DMS153 (cell line): ENCODE data around the gene TMEM209.
"Not testable (repeated sequence)": the region's sequence is repeated elsewhere in the genome, so short reads cannot be mapped to it uniquely, and the experiment has no call there.

Experiments used
- DNase-seq: peaks from one replicate; lab custom pipeline; 2025; lab: John Stamatoyannopoulos, UW

Gene TMEM209

DNA sequence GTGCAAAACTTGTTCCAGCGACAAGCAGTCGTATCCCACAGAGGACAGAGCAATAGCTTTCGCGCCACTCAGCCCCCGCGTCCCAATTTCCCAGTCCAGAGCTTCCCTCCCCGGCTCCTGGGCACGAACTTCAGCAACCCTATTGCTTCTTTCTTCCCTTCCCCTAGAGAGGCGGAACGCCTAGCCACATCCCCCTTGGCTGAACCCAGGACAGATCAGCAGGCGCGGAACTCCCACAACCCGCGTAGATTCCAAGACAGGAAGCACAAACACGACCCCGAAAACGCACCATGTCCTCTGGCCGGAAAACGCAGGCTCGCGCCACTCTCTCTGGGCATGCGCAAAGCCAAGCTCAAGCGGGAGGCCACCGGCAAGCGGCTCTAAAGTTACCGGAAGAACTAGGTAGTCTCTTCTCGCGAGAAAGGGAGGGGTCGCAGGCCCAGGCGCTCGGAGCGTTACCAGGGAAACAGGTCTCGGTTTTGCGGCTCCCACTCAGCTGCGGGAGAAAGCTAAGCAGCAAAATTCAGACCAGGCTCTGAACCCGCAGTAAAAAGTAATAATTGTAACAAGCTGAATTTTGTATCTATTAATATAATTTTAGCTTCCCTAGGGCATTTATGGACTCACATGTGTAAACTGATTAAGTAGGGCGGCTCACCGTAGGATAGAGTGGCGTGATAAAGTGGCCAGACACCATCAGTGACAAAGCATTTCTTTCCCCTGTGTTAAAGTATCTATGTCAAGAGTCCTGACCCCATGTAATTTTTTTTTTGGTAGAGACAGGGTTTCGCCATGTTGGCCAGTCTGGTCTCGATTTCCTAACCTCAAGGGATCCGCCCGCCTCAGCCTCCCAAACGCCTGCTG is at the start of gene TMEM209:
Gene TMEM209, minus strand, starts transcription at position 323 of the 864 bp plus-strand sequence. Its CDS starts 31 bp downstream, at position 292.
- peak; percentile 96 for DNase-seq

DNA sequence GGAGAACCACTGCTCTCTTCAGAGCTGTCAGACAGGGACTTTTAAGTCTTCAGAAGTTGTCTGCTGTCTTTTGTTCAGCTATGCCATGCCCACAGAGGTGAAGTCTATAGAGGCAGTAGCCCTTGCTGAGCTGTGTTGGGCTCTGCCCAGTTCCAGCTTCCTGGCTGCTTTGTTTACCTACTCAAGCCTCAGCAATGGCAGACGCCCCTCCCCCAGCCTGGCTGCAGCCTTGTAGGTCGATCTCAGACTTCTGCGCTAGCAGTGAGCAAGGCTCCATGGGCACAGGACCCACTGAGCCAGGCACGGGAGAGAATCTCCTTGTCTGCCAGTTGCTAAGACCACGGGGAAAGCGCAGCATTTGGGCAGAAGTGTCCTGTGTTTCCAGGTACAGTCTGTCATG is 49.3 kb upstream of the TMEM209 start:
- DNase-seq: peak; percentile 39

DNA sequence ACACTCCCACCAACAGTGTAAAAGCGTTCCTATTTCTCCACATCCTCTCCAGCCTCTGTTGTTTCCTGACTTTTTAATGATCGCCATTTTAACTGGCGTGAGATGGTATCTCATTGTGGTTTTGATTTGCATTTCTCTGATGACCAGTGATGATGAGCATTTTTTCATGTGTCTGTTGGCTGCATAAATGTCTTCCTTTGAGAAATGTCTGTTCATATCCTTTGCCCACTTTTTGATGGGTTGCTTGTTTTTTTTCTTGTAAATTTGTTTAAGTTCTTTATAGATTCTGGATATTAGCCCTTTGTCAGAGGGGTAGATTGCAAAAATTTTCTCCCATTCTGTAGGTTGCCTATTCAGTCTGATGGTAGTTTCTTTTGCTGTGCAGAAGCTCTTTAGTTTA is 44.4 kb upstream of the TMEM209 start:
- DNase-seq: not testable (repeated sequence)

DNA sequence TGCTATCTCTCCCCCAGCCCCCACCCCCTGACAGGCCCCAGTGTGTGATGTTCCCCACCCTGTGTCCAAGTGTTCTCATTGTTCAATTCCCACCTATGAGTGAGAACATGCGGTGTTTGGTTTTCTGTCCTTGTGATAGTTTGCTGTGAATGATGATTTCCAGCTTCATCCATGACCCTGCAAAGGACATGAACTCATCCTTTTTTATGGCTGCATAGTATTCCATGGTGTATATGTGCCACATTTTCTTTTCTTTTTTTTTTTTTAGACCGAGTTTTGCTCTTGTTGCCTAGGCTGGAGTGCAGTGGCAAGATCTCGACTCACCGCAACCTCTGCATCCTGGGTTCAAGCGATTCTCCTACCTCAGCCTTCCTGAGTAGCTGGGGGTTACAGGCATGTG is 43.6 kb upstream of the TMEM209 start:
- not testable (repeated sequence) for DNase-seq

DNA sequence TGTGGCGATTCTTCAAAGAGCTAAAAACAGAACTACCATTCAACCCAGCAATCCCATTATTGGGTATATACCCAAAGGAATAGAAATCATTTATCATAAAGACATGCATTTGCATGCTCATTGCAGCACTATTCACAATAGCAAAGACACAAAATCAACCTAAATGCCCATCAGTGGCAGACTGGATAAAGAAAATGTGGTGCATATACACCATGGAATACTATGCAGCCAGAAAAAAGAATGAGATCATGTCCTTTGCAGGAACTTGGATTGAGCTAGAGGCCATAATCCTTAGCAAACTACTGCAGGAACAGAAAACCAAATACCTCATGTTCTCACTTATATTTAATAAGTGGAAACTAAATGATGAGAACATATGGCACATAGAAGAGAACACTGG is 41.3 kb upstream of the TMEM209 start:
- DNase-seq: not testable (repeated sequence)

GRCh38 chr7:130243486-130243885 is 38.3 kb upstream of the TMEM209 start:
- DNase-seq: not testable (repeated sequence)

GRCh38 chr7:130242198-130243014 is 37.2 kb upstream of the TMEM209 start:
- DNase-seq: peak; percentile 31

DNA sequence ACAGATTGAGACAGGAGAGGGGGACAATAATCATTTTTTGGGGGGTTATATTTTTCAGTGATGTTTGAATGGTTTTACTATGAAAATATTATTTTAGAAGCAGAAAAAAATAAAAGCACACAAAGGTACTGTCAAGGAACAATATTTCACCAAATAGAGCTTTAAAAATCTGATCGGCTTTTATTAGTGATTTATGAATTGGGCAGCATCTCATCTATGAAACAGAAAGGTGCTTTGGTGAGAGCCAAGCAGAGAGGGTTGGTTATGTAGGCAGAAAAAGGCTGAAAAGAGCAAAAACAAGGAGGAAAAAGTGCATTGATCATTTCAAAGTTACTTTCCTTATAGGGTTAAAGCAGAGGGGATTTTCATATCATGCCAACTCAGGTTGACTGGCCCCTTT is 35.0 kb upstream of the TMEM209 start:
- DNase-seq: no peak

DNA sequence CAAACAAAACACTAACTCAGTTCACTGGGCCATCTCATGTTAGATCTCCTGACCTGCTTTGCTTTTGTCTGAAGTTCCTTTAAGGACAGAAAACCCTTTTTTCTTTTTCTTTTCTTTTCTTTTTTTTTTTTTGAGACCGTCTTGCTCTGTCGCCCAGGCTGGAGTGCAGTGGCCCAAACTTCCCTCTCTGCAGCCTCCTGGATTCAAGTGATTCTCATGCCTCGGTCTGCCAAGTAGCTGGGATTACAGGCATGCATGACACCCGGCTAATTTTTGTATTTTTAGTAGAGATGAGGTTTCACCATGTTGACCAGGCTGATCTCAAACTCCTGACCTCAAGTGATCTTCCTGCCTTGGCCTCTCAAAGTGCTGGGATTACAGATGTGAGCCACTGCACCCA is 31.2 kb upstream of the TMEM209 start:
- DNase-seq: not testable (repeated sequence)

DNA sequence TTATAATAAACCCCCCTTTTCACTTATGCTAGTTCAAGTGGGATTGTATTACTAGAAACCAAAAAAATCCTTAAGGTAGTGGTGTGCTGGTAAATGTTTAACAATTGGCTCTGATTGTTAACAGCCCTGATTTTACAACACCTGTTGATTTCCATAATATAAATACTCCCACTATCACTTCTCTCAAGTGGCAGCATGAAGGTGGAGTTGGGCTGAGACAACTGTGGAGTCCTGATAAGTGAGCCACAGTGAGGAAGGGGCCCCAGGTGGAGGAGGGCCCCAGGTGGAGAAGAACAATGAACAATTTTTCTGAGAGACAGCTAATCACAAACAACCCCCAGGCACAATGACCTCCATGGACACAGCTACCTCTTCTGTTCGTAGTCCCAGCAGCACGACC is 28.9 kb upstream of the TMEM209 start:
- DNase-seq: no peak

DNA sequence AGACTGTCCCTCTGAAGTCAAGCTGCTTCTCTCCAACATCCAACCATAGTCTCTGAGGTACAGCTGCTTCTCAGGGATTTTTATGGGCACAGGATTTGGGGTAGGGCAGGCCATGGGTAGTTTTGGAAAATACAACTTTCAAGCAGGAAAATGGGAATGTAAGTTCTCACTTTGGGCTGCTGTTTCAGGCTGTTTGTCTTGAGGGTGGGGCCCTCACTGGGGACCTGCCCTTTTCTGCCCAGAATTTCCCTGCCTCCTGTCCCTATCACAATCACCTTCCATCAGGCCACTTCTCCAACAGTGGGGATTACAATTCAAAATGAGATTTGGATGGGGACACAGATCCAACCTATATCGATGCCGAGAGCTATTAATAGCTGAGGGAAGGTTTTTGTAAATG is 27.0 kb upstream of the TMEM209 start:
- DNase-seq: no peak

DNA sequence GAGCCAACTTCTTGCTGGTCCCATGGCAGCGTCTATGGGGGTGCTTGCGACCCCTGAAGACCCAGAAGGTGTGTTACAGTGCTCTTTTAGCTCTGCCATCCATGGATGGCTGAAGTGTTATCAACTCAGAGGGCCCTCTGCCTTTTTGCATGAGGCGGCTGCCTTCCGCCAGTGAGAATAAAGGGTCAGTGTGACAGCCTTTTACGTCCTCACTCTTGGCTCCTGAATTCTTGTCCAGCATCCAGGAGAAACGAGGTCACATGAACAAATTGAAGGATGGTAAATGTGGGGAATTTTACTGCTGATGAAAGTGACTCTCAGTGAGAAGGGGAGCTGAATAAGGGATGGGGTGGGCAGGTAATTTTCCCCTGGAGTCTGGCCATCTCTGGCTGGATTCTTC is 26.6 kb upstream of the TMEM209 start:
- DNase-seq: no peak

DNA sequence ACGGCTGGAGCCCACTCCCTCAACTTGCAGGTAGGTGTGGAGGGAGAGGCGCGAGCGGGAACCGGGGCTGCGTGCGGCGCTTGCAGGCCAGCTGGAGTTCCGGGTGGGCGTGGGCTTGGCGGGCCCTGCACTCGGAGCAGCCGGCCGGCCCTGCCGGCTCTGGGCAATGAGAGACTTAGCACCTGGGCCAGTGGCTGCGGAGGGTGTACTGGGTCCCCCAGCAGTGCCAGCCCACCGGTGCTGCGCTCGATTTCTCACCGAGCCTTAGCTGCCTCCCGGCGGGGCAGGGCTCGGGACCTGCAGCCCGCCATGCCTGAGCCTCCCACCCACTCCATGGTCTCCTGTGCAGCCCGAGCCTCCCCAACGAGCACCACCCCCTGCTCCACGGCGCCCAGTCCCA is 24.8 kb upstream of the TMEM209 start:
- not testable (repeated sequence) for DNase-seq

- no peak for DNase-seq
Measured at GRCh38 chr7:130228840-130229502, 23.8 kb upstream of the TMEM209 start.

- DNase-seq: no peak
Measured at GRCh38 chr7:130227883-130228575, 22.8 kb upstream of the TMEM209 start.

DNA sequence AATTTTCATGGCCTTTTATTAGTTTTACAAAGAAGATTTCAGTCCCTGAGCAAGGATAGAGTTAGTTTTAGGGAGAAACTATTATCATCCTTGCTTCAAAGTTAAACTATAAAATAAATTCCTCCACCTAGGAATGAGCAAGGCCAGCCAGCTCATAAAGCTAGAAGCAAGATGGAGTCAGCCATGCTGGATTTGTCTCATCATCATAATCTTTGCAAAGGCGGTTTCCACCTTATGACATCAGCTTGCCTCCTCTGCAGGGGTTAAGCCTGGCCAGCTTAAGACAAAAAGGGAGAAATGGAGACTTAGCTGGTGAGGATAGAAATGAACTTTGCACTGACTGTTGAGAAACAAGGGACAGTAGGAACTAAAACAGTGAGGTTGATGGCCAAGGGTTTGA is 21.1 kb upstream of the TMEM209 start:
- no peak for DNase-seq

- DNase-seq: not testable (repeated sequence)
Measured at GRCh38 chr7:130224923-130225322, 19.7 kb upstream of the TMEM209 start.

DNA sequence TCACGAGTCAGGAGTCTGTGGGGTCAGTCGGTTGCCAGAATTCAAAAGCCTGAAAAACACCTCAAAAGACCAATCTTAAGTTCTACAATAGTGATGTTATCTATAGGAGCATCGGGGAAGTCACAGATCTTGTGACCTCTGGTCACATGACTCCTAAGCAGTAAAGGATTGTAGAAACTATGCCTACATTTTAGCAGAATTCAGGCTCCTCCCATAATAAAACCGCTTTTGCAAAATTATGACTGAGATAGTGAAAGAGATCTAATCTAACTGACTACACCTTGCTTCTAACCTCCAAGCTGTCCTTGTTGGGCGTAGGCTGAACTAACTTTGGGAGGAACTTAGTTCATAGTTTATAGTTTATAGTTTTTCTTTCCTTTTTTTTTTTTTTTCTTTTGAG is 19.0 kb upstream of the TMEM209 start:
- DNase-seq: no peak

DNA sequence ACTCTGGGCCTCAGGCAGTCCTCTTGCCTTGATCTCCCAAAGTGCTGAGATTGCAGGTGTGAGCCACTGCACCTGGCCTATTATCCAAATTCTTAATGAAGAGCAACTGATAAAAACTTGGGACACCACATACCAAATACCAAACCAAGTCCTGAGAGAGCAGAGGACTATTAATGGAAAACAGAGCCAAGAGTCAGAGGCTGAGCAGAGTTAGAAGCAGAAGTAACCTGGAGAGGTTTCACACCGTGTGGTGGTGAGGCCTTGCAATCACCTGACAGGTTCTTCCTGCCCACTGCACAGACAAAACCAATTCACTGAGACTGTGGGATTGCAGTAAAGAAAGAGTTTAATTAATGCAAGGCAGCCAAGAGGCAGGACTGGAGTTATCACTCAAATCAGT is 18.4 kb upstream of the TMEM209 start:
- DNase-seq: no peak

- no peak for DNase-seq
Measured at GRCh38 chr7:130221746-130222145, 16.5 kb upstream of the TMEM209 start.

GRCh38 chr7:130219871-130220270 is 14.7 kb upstream of the TMEM209 start:
- DNase-seq: no peak
